Stimulated activated CD4-positive, alpha-beta T cell treated with anti-CD3 and anti-CD28 coated beads, Interleukin-1b, Interleukin-23, amount 100 ng/mL, for 4 hours (primary cell): ENCODE results near the gene BRI3BP.
"Not testable (repeated sequence)": the region's sequence is repeated elsewhere in the genome, so short reads cannot be mapped to it uniquely, and the experiment has no call there.

ENCODE experiments used
- DNase-seq, 2 donors: peaks; one replicate each; pipeline ENCODE4 v3.0.0-alpha.2; 2020; ENCODE audit warnings: low read depth in 2 of 2

Gene BRI3BP

DNA sequence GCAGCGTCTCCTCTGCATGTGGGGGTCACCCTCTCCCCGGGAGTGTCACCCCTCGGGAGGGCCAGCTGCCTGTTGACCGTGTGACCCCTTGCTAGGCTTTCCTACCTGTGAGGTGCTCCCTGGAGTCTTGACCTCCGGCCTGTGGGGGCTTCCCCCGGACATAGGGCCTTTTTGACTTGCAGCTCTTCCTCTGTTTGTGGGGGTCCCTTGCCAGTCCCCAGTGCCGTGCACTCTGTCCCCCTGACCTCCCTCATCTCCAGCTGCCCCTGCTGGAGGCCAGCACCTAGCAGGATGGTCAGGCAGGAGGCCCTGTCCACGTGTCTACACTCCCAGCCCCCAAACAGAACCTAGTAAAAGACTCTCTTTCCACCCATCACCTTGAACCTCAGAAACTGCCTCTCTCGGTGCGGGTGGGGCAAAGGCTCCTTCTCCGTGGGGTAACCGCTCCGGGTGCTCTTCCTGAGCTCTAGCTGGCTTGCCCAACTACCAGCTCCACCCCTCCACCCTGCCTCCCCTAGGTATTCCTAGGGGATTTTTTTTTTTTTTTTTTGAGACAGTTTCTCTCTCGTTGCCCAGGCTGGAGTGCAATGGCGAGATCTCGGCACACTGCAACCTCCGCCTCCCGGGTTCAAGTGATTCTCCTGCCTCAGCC is 72.6 kb downstream of the BRI3BP start:
- DNase-seq: no peak

DNA sequence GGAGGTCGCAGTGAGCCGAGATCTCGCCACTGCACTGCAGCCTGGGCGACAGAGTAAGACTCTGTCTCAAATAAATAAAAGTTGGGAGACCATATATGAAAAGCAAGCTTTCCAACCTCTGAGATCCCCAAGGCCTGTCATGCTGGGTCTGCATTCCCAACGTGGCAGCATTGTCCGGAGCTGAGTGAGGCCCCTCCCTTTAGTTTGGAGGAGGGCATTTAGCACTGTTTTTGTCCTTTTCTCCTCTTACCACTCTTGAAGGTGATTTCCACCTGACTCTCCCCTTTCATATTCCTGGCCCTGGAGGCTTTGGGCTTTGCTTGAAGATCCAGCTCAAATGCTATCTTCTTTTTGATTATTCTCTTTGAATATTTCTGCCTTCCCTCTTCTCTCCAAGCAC is 74.9 kb downstream of the BRI3BP start:
- no peak for DNase-seq

DNA sequence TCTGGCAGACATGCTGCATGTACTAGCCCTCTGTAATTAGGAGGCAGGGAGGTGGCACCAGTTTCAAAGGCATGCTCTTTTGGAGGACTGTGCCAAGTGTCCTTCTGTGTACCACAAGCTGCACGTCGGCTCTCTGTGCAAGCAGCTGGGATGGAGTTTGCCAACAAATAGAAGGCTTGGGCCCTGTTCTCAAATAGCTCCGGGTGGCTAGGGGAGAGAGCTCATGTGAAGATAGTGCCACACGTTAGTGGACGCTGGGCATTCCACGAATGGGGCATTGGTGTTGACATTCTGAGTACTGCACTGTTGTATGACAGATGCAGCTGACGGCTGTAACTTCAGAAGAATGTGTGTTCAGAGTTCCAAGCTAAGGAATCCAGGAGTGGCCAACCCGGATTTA is 76.2 kb downstream of the BRI3BP start:
- no peak for DNase-seq

DNA sequence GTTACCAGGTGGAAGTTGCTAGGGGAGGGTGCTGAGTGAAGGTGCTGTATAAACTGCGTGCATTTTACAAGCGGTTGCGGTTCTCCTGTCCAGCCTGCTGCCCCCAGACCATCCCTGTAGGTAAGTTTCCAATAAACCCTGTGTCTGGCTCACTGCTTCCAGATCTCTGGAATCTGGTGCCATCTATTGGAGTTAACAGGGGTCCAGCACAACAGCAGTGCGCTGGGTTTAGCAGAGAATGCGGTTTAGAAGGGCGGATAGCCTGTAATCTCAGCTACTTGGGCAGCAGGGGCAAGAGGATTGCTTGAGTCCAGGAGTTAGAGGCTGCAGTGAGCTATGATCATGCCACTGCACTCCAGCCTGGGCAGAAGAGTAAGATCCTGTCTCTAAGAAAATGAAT is 76.7 kb downstream of the BRI3BP start:
- DNase-seq: no peak

DNA sequence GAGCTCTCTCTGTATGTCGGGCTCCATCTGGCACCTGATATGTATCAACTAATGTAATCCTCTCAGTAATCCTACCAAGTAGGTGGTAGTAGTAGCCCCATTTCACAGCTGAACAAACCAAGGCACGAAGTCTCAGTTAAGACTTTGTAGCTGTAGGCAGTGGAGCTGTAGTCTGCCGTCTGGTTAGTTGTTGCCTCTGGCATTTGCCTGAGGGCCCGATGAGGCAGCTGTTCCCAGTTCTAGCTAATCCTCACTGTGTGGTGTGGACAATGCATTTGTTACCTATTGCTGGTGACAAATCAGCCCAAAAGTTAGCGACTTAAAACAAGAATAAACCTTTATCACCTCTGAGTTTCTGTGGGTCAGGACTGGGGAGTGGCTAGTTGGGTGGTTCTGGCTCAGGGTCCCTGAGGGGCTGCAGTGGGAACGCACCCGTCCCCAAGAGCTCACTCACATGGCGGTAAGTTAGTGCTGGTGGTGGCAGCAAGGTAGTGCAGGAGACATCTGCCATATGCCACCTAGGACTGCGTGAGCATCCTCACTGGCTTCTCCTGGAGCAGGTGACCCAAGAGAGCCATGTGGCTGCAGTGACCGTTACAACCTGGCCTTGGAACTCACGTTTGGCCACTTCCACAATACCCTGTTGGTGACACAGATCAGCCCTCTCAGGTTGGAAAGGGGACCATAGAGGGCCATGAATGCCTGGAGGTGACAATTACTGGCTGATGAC is 77.4 kb downstream of the BRI3BP start:
- DNase-seq: no peak

DNA sequence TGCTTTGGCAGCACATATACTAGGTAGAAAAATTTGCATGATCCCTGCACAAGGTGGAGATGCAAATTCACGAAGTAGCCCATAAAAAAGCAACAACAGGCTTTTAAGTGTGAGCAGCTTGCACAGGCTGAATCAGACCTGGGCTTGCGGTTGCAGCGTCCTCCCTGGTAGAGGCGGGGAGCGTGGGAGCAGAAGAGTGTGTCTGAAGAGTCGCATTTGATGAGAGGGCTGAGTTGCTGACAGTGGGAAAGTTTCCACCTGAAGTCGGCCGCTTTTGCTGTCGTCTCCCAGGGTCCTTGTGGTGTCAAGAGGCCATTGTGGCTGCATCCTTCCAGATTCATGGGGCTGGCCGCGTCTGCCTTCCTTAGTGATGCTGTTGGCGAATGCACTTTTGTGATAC is 78.0 kb downstream of the BRI3BP start:
- DNase-seq: no peak

DNA sequence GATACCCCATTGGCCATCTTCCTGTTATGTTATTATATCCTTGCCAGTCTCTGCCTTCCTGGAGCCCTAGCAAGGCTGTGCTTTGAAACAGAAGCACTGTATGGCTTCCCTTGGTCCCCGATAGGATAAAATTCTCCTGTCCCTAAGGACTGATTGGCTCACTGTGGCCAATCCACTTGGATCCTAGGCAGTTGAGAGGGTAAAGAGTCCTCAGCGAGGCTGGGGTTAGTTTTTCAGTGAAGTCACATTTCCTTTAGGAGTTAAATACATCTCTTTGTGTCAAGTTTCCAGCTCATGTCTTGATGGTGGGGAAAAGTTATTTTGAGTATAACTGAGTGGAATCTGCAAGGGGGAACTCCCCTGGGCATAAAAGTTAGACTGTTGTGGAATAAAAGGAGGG is 79.1 kb downstream of the BRI3BP start:
- no peak for DNase-seq

DNA sequence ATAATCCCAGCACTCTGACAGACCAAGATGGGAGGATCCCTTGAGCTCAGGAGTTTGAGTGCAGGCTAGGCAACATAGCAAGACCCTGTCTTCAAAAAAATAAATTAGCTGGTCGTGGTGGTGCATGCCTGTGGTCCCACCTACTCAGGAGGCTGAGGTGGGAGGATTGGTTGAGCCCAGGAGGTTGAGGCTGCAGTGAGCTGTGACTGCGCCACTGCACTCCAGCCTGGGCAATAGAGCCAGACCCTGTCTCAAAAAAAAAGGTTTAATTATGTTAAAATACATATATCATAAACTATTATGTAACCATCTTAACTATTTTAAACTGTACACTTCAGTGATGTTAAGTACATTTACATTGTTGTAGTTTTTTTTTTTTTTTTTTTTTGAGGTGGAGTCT is 80.8 kb downstream of the BRI3BP start:
- not testable (repeated sequence) for DNase-seq

DNA sequence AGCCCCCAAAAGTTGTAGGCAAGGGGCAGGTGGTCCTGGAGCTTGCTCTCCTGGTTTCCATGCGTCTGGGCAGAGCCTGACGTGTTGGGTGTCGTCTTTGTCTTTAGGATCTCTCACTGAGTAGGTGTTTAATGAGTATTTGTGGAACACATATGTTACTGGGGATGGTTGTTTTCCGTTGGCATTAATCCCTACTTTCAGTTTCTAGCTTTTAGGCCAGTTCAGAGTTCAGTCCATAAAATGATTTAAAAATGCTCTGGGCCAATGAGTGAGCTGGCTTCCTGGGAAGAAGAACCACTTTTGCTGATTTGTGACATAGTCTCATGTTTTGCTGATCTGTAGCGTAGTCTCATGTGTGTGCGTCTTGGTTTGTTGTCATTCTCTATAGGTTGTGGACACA is 82.7 kb downstream of the BRI3BP start:
- no peak for DNase-seq

DNA sequence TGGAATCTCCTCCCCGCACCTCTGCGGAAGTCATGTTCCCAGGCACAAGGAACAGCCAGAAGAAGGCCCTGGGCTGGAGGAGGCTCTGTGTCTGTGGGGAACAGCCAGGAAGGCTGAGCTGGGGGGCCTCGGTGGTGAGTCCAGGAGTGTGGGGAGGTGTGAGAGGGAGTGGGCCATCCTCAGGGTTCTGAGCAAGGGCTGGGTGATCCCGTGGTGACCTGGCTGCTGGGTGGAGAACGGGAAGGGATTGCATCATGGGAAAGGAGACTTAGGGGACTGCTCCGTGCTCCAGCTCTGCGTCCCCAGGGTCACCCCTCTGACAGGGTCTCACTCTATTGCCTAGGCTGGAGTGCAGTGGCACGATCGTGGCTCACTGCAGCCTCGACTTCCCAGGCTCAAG is 85.6 kb downstream of the BRI3BP start:
- no peak for DNase-seq

DNA sequence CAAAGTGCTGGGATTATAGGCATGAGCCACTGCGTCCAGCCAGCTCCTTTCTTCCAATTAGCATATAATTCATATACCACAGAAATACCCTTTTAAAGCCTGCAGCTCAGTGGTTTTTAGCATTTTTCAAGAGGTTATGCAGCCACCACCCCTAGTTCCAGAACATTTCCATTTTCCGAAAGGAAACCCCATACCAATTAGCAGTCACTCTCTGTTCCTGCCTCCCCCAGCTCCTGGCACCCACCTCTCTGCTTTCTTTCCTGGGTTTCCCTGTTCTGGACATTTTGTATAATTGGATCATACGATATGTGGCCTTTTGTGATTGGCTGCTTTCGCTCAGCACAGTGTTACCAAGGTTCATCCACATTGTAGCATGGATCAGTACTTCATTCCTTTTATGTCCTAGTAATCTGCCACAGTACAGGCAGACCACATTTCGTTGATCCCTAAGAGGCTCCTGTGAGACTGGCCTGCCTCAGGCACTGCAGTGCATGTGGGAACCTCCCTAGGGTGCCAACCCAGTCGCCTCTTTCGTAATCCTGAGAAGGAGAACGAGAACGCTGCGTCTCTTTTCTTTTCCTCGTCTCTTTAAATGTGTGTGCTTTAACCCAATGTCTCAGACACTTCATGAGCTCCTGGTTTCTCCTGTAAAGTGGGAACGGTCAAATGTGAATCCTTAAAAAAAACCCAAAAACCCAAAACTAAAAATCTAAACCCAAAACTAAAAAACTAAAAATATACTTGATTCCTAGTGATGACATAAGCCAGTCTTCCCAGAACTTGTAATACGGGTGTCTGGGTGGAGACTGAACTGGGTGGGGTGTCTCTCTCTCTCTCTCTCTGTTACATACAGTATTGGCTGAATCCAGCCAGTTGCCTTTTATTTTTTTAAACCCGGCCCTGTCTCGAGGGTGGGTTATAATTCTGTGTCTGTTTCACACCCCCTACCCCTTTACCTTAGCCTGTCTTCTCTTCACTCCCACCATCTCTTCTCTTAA is 86.5 kb downstream of the BRI3BP start:
- no peak for DNase-seq
